GM23338 (cell line): Measurements from ENCODE around the gene KATNAL1.

Experiments
- CREB1 ChIP-seq: fragments of 250-450 bp; sonication (Bioruptor Pico); IDR thresholded peaks from 2 replicates; pipeline ENCODE4 v1.5.0; 2020; ENCODE audit warnings: low read depth, mild to moderate bottlenecking, moderate library complexity
- CTCF ChIP-seq, 2 experiments: fragments of 200-600 bp in 1 of 2; sonication (generic) in 1 of 2; conservative IDR thresholded peaks; 2 replicates each; pipeline versions ENCODE4 v1.5.1 to v1.6.1; 2016 to 2017; ENCODE audit warnings: antibody characterized with exemption in 2 of 2, low read depth in 2 of 2, mild to moderate bottlenecking in 2 of 2, moderate library complexity in 1 of 2
- ETS1 ChIP-seq: IDR thresholded peaks from 2 replicates; pipeline ENCODE4 v1.6.1; 2016; ENCODE audit warnings: antibody characterized with exemption
- EZH2 ChIP-seq: fragments of 200-600 bp; sonication (generic); IDR thresholded peaks from one replicate; pipeline ENCODE4 v1.8.0; 2017; ENCODE audit warnings: antibody characterized with exemption, mild to moderate bottlenecking, low read depth; ENCODE audit not compliant: unreplicated experiment
- EZH2phosphoT487 ChIP-seq: fragments of 200-600 bp; sonication (generic); IDR thresholded peaks from one replicate; pipeline ENCODE4 v1.8.1; 2018; ENCODE audit warnings: antibody characterized with exemption; ENCODE audit not compliant: unreplicated experiment
- JUNB ChIP-seq: IDR thresholded peaks from one replicate; pipeline ENCODE4 v1.6.1; 2016; ENCODE audit warnings: antibody characterized with exemption; ENCODE audit not compliant: unreplicated experiment
- NANOG ChIP-seq: IDR thresholded peaks from 2 replicates; pipeline ENCODE4 v1.6.1; 2016; ENCODE audit warnings: antibody characterized with exemption, borderline replicate concordance
- POLR2AphosphoS5 ChIP-seq: IDR thresholded peaks from 2 replicates; pipeline ENCODE4 v1.6.1; 2016; ENCODE audit warnings: antibody characterized with exemption, low read depth
- REST ChIP-seq: IDR thresholded peaks from one replicate; pipeline ENCODE4 v1.6.1; 2018; ENCODE audit warnings: antibody characterized with exemption; ENCODE audit not compliant: unreplicated experiment
- STAT1 ChIP-seq: IDR thresholded peaks from one replicate; pipeline ENCODE4 v1.6.1; 2016; ENCODE audit warnings: antibody characterized with exemption; ENCODE audit not compliant: unreplicated experiment
- ZNF114 ChIP-seq: fragments of 250-450 bp; sonication (Bioruptor Pico); IDR thresholded peaks from 2 replicates; pipeline ENCODE4 v1.5.0; 2020; ENCODE audit warnings: mild to moderate bottlenecking, moderate library complexity

GRCh38 chr13:30191491-30192100, 115.8 kb downstream of the KATNAL1 start:
- TF ChIP-seq EZH2phosphoT487 (no peak), CTCF (conservative IDR thresholded peaks at IDR 0.05; ENCODE audit: low read depth in 2 of 2) (no peak), POLR2AphosphoS5 (no peak), CREB1 (no peak), JUNB (no peak), EZH2 (no peak), REST (no peak), NANOG (no peak), ZNF114 (CRISPR knock-in tag) (no peak), ETS1 (no peak), STAT1 (no peak)
